Spleen (tissue), 11 donors: ENCODE results near the gene KRTAP5-11. TPM values are rescaled to one million over a fixed set of nuclear protein-coding genes. Genes with fewer than 3 reads are reported as not detected.

ENCODE experiments used
- DNase-seq: peaks from one replicate; pipeline ENCODE4 v3.0.0-alpha.2; 2020
- H3K27ac ChIP-seq, 8 donors: fragments of 200-600 bp; sonication (generic) in 7 of 8; 1 replicate in 4 of 8; 2 replicates in 4 of 8; pipeline versions ENCODE4 v1.5.0 to v1.8.0; 2016 to 2021; ENCODE audit warnings: inconsistent platforms in 4 of 8, mild to moderate bottlenecking in 4 of 8, moderate library complexity in 1 of 8
- H3K27me3 ChIP-seq, 7 donors: fragments of 200-600 bp; sonication (generic) in 6 of 7; replicated peaks in 1 of 7; 1 replicate in 4 of 7; 2 replicates in 3 of 7; pipeline versions ENCODE4 v1.5.0 to v1.8.0; 2016 to 2021; ENCODE audit warnings: inconsistent platforms in 3 of 7, mild to moderate bottlenecking in 1 of 7
- H3K36me3 ChIP-seq, 6 donors: fragments of 200-600 bp; sonication (generic) in 5 of 6; 1 replicate in 4 of 6; 2 replicates in 2 of 6; pipeline versions ENCODE4 v1.5.0 to v1.8.0; 2016 to 2021; ENCODE audit warnings: inconsistent platforms in 2 of 6
- H3K4me1 ChIP-seq, 6 donors: fragments of 200-600 bp; sonication (generic) in 5 of 6; 1 replicate in 3 of 6; 2 replicates in 3 of 6; pipeline versions ENCODE4 v1.5.0 to v1.8.0; 2016 to 2021; ENCODE audit warnings: inconsistent platforms in 3 of 6
- H3K4me3 ChIP-seq, 8 donors: fragments of 200-600 bp; sonication (generic) in 7 of 8; 1 replicate in 4 of 8; 2 replicates in 4 of 8; pipeline versions ENCODE4 v1.5.0 to v1.8.0; 2016 to 2021; ENCODE audit warnings: inconsistent platforms in 4 of 8, mild to moderate bottlenecking in 4 of 8, moderate library complexity in 2 of 8
- H3K9me3 ChIP-seq, 8 donors: fragments of 200-600 bp; sonication (generic) in 7 of 8; 1 replicate in 4 of 8; 2 replicates in 4 of 8; pipeline versions ENCODE4 v1.5.0 to v1.8.0; 2016 to 2021; ENCODE audit warnings: inconsistent platforms in 4 of 8
- POLR2A ChIP-seq, 3 donors: fragments of 450-650 bp; IDR thresholded peaks; one replicate each; pipeline ENCODE4 v1.5.1; 2017; ENCODE audit warnings: antibody characterized with exemption in 3 of 3, mild to moderate bottlenecking in 1 of 3
- POLR2AphosphoS5 ChIP-seq, 3 donors: sonication (generic); formaldehyde crosslinking; IDR thresholded peaks; one replicate each; pipeline ENCODE4 v1.5.1; 2017; ENCODE audit warnings: antibody characterized with exemption in 3 of 3
- WGBS, 5 donors: extraction: QIAGEN DNeasy Blood & Tissue Kit in 3 of 5; methylation state at CpG; one replicate each; pipeline versions ENCODE4 v1.1.5 to v1.1.7; 2013 to 2018; 5-methylcytosine and 5-hydroxymethylcytosine counted together
- intact Hi-C: fragments of 100-400 bp; cut with DNase I; formaldehyde crosslinking; loops from one replicate; pipeline ENCODE4 v1.15.0; 2023; ENCODE audit warnings: low total_unique reads
- polyA plus RNA-seq, 3 donors: library from polyadenylated mRNA; stranded (reverse); fragments of 200-250 nt; gene quantifications; one replicate each; pipeline ENCODE4 v1.2.1, GENCODE V29; 2013
- small RNA-seq, 4 donors: library from RNA; depleted of rRNA; stranded (forward); fragments of <200 nt; gene quantifications; one replicate each; pipeline ENCODE3, GENCODE V24; 2016
- total RNA-seq, 7 donors: library from RNA; depleted of rRNA in 3 of 7; stranded (reverse); fragments of >200 nt in 3 of 7; fragmentation: NEBNext Ultra II Directional in 4 of 7; extraction: Animal tissue kit (Norgen Biotek cat#: 25700) in 4 of 7; gene quantifications; one replicate each; pipeline versions ENCODE4 v1.1.0 to v1.2.1, GENCODE V29; 2016 to 2021
- TF ChIP-seq, protein P1 (sequence below), 11 experiments: fragments of 200-600 bp in 7 of 11; fragments of 450-650 bp in 4 of 11; sonication (generic) in 4 of 11; IDR thresholded peaks in 8 of 11; conservative IDR thresholded peaks in 3 of 11; 1 replicate in 7 of 11; 2 replicates in 4 of 11; pipeline versions ENCODE4 v1.4.0 to v1.8.0; 2016 to 2021; ENCODE audit warnings: antibody characterized with exemption in 11 of 11, inconsistent platforms in 4 of 11, mild to moderate bottlenecking in 1 of 11
- donor health status: healthy with polysubstance abuse.
- donor health status: DM: no; HTN: no; CAD: no; lungs with moderate emphysema.
- donor health status: DM: no; HTN: no; CAD: no.
- donor health status: Bipolar disorder and iron deficiency.
- donor health status: healthy.
- donor health status: DM: no; HTN: no; CAD: no.
- donor health status: DM: yes; HTN: yes; CAD: no.

Gene KRTAP5-11
- total and polyA plus RNA-seq, 10 donors: not detected

DNA sequence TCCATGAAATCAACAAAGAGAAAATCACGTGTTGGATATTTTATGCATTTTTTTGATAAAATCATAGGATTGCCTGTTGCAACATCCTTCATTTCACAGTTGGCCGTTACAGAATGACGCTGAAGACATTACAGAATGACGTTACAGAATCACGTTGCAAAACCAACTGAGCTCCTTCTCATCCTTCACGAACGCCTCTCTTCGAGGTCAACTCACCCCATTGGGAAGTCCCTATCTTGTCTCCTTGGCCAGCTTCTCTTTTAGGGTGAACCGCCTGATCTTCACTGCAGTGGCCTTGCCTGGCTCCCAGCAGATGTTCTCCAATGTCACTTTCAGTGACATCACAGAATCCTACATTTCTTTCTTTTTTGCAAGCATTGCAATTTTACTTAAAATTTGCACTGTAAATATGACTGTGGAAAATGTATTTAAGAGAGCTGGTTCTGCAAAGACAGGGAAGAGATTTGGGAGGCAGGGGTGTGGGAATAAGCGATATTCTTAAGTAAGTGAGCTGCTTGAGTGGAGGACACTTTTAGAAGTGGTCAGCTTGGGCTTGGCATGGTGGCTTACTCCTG lies 50.6 kb downstream of the KRTAP5-11 start:
- H3K27me3 ChIP-seq: no peaks in the 10 kb centered on the region
- H3K36me3 ChIP-seq: no peaks in the 10 kb centered on the region
- H3K4me1 ChIP-seq: no peaks in the 10 kb centered on the region
- intact Hi-C loops: no loop called here
- WGBS, 5 donors: 63 to 72% (median 67%) methylated on average over 10 of the region's 10 CpGs
- H3K4me3 ChIP-seq: no peak overlapping the region
- no peak for DNase-seq
- H3K9me3 ChIP-seq: no peaks in the 10 kb centered on the region
- H3K27ac ChIP-seq: no peak overlapping the region
- TF ChIP-seq, protein P1, sequence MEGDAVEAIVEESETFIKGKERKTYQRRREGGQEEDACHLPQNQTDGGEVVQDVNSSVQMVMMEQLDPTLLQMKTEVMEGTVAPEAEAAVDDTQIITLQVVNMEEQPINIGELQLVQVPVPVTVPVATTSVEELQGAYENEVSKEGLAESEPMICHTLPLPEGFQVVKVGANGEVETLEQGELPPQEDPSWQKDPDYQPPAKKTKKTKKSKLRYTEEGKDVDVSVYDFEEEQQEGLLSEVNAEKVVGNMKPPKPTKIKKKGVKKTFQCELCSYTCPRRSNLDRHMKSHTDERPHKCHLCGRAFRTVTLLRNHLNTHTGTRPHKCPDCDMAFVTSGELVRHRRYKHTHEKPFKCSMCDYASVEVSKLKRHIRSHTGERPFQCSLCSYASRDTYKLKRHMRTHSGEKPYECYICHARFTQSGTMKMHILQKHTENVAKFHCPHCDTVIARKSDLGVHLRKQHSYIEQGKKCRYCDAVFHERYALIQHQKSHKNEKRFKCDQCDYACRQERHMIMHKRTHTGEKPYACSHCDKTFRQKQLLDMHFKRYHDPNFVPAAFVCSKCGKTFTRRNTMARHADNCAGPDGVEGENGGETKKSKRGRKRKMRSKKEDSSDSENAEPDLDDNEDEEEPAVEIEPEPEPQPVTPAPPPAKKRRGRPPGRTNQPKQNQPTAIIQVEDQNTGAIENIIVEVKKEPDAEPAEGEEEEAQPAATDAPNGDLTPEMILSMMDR (IDR thresholded peaks at IDR 0.05 in 8 of 11, conservative IDR thresholded peaks at IDR 0.05 in 3 of 11): no peak
- no peak for TF ChIP-seq POLR2A (IDR thresholded peaks at IDR 0.05)
- TF ChIP-seq POLR2AphosphoS5 (IDR thresholded peaks at IDR 0.05): no peak

Small RNAs within 50 kb of the gene (small RNA-seq; reads per million reads assigned to genes)
- gene AP000867.1 (0 reads per million in 4 donors), gene KRTAP5-14P (0 reads per million in 4 donors)

Other genes with a start within 250 kb of the KRTAP5-11 start
- gene DHCR7, start 134.5 kb downstream of the KRTAP5-11 start, total RNA-seq: 10 to 100 TPM; 10.9 to 26.4 (median 18.2) TPM
- gene DHCR7, start 134.5 kb downstream of the KRTAP5-11 start, polyA plus RNA-seq: 1 to 10 TPM; 3.6 to 6.2 (median 4.4) TPM
- gene NADSYN1, start 129.7 kb downstream of the KRTAP5-11 start, total RNA-seq: 100 to 1,000 TPM in 6 of 7 donors, 10 to 100 TPM in 1; 89.6 to 137 (median 112) TPM
- gene NADSYN1, start 129.7 kb downstream of the KRTAP5-11 start, polyA plus RNA-seq: 100 to 1,000 TPM in 1 of 3 donors, 10 to 100 TPM in 2; 68.4 to 101 (median 74.4) TPM
- under 1 TPM in 3 of 7 donors, not detected in 4; 0.37 to 0.72 (median 0.70) TPM for gene KRTAP5-7, start 55.6 kb downstream of the KRTAP5-11 start, total RNA-seq
- gene KRTAP5-7, start 55.6 kb downstream of the KRTAP5-11 start, polyA plus RNA-seq: under 1 TPM in 1 of 3 donors, not detected in 2; 0.13 TPM
- gene KRTAP5-8, start 44.9 kb downstream of the KRTAP5-11 start, total RNA-seq: under 1 TPM in 3 of 7 donors, not detected in 4; 0.30 to 0.63 (median 0.43) TPM
- under 1 TPM; 0.09 to 0.20 (median 0.13) TPM for gene KRTAP5-8, start 44.9 kb downstream of the KRTAP5-11 start, polyA plus RNA-seq
- 1 to 10 TPM in 1 of 7 donors, under 1 TPM in 3, not detected in 3; 0.40 to 1.1 (median 0.62) TPM for gene KRTAP5-9, start 34.5 kb downstream of the KRTAP5-11 start, total RNA-seq
- under 1 TPM; 0.29 to 0.67 (median 0.33) TPM for gene KRTAP5-9, start 34.5 kb downstream of the KRTAP5-11 start, polyA plus RNA-seq
- under 1 TPM in 1 of 7 donors, not detected in 6; 0.32 TPM for gene KRTAP5-10, start 17.3 kb downstream of the KRTAP5-11 start, total RNA-seq
- under 1 TPM; 0.08 to 0.17 (median 0.13) TPM for gene KRTAP5-10, start 17.3 kb downstream of the KRTAP5-11 start, polyA plus RNA-seq